NCI-H1417 treated with DMSO at 0.1 percent for 48 hours (cell line): ENCODE data around the gene ISM2.
"Not testable (repeated sequence)": the region's sequence is repeated elsewhere in the genome, so short reads cannot be mapped to it uniquely, and the experiment has no call there.

Experiments used
- DNase-seq: peaks from one replicate; lab custom pipeline; 2025; lab: John Stamatoyannopoulos, UW

Gene ISM2

GRCh38 chr14:77498120-77498979 lies at the start of gene ISM2:
Gene ISM2 (minus strand): TSS chr14:77498816. CDS start chr14:77498793, 23 bp downstream.
- DNase-seq = no peak

- no peak for DNase-seq
These were observed 49.0 kb upstream of the ISM2 start for GRCh38 chr14:77547512-77548180.

- DNase-seq = not testable (repeated sequence)
These were observed 46.6 kb upstream of the ISM2 start for GRCh38 chr14:77545171-77545570.

GRCh38 chr14:77544571-77544970 lies 46.0 kb upstream of the ISM2 start:
- no peak for DNase-seq

GRCh38 chr14:77543637-77544334 lies 45.2 kb upstream of the ISM2 start:
- no peak for DNase-seq

- no peak for DNase-seq
These were observed 44.6 kb upstream of the ISM2 start for GRCh38 chr14:77543240-77543551.

- DNase-seq = no peak
These were observed 44.0 kb upstream of the ISM2 start for GRCh38 chr14:77542421-77543239.

- no peak for DNase-seq
These were observed 43.3 kb upstream of the ISM2 start for GRCh38 chr14:77541905-77542304.

- DNase-seq = not testable (repeated sequence)
These were observed 38.3 kb upstream of the ISM2 start for GRCh38 chr14:77536951-77537350.

GRCh38 chr14:77531071-77531470 lies 32.5 kb upstream of the ISM2 start:
- DNase-seq = no peak

GRCh38 chr14:77529963-77530362 lies 31.3 kb upstream of the ISM2 start:
- DNase-seq = no peak

- no peak for DNase-seq
These were observed 30.6 kb upstream of the ISM2 start for GRCh38 chr14:77529213-77529612.

GRCh38 chr14:77528701-77529100 lies 30.1 kb upstream of the ISM2 start:
- not testable (repeated sequence) for DNase-seq

- no peak for DNase-seq
These were observed 27.6 kb upstream of the ISM2 start for GRCh38 chr14:77526266-77526665.

- DNase-seq = no peak
These were observed 25.9 kb upstream of the ISM2 start for GRCh38 chr14:77524536-77524935.

- DNase-seq = no peak
These were observed 24.5 kb upstream of the ISM2 start for GRCh38 chr14:77523109-77523508.

GRCh38 chr14:77520555-77520954 lies 21.9 kb upstream of the ISM2 start:
- no peak for DNase-seq

- DNase-seq = no peak
These were observed 17.5 kb upstream of the ISM2 start for GRCh38 chr14:77516126-77516525.

- no peak for DNase-seq
These were observed 13.0 kb upstream of the ISM2 start for GRCh38 chr14:77511486-77512162.

- no peak for DNase-seq
These were observed 10.8 kb upstream of the ISM2 start for GRCh38 chr14:77509366-77509765.

GRCh38 chr14:77508876-77509275 lies 10.3 kb upstream of the ISM2 start:
- DNase-seq = no peak
